ENCODE data around the gene PRADC1. TPM values are rescaled to one million over a fixed set of nuclear protein-coding genes. Genes with fewer than 3 reads are reported as not detected.

Gene PRADC1
- total RNA-seq, 4 donors from 2014 or later: 29.0 to 49.0 (median 33.2) TPM

DNA sequence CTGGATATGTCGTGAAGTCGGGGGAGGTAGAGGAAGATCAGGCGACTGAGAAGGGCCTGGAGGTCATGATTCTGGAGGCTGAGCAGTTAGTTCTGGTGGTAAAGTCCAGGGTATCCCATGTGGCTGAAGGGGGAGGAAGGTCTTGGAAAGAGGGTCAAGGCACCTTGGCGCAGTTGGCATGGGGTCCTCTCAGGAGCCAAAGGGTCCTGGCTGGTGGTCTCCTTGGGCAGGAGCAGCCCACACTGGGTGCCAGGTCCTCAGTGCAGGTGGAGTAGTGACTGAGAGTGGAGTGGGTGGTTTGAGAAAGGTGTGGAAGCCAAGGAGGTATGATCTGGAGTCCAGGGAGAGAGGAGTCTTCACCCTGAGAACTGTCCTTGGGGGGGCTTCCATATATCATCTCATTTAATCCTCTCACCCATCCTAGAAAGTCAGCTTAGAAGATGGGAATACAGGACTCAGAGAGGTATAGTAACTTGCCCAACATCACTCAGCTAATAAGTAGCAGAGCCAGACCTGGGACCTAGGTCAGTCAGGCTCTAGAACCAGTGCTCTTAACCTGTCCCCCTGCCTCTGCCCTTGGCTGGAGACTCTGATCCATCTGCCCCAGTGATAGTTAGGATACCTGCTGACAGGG is 26.8 kb upstream of the PRADC1 start:
- Histone ChIP-seq H3K27me3 (no peaks in the 10 kb centered on the region), H3K4me3 (no peak overlapping the region), H3K36me3 (peaks cover 0 to 16% (median 6%) of the 10 kb centered on the region in 4 donors), H3K27ac (replicated peaks in 1 of 4) (no peak overlapping the region), H3K9me3 (no peaks in the 10 kb centered on the region), H3K4me1 (peaks cover 0 to 2% (median 0%) of the 10 kb centered on the region in 4 donors)
- intact Hi-C loops (cut with DNase I): loop anchor here (10.0 kb wide), 1 partner anchor 125 kb away; the partner anchor contains the start of gene ALMS1
- no peak for DNase-seq (ENCODE audit: extremely low spot score)
- TF ChIP-seq POLR2AphosphoS5 (IDR thresholded peaks at IDR 0.05) (no peak), EP300 (IDR thresholded peaks at IDR 0.05) (no peak), POLR2A (IDR thresholded peaks at IDR 0.05; ENCODE audit: low read depth) (no peak)
- TF ChIP-seq, protein P1, sequence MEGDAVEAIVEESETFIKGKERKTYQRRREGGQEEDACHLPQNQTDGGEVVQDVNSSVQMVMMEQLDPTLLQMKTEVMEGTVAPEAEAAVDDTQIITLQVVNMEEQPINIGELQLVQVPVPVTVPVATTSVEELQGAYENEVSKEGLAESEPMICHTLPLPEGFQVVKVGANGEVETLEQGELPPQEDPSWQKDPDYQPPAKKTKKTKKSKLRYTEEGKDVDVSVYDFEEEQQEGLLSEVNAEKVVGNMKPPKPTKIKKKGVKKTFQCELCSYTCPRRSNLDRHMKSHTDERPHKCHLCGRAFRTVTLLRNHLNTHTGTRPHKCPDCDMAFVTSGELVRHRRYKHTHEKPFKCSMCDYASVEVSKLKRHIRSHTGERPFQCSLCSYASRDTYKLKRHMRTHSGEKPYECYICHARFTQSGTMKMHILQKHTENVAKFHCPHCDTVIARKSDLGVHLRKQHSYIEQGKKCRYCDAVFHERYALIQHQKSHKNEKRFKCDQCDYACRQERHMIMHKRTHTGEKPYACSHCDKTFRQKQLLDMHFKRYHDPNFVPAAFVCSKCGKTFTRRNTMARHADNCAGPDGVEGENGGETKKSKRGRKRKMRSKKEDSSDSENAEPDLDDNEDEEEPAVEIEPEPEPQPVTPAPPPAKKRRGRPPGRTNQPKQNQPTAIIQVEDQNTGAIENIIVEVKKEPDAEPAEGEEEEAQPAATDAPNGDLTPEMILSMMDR (IDR thresholded peaks at IDR 0.05): no peak
- WGBS: 76% methylated on average over 4 of the region's 4 CpGs

DNA sequence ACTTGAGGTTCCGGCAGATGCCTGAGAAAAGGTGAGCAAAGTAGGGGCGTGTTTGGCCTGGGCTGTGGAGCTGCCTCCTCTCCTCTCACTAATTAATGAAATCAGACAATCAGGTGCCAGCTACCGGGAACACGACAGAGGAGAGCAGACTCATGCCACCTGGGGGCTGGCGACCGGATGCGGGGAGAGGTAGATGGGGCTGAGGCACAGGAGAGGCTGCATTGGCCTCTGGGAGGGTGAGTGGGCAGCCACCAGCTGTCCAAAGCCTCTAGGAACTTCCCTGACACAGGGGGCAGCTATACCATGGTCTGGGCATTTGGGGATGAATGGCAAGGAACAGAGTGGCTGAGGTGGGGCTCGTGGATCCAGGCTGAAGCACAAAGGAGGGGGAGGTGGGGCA is 26.2 kb upstream of the PRADC1 start:
- H3K4me3 ChIP-seq: no peak overlapping the region
- WGBS: 96% methylated on average over 8 of the region's 8 CpGs
- no peak overlapping the region for H3K27ac ChIP-seq (replicated peaks in 1 of 4)
- H3K9me3 ChIP-seq: no peaks in the 10 kb centered on the region
- TF ChIP-seq POLR2A (IDR thresholded peaks at IDR 0.05; ENCODE audit: low read depth) (no peak), EP300 (IDR thresholded peaks at IDR 0.05) (no peak)
- intact Hi-C loops (cut with DNase I): no loop called here
- DNase-seq (ENCODE audit: extremely low spot score): no peak
- no peaks in the 10 kb centered on the region for H3K27me3 ChIP-seq
- H3K36me3 ChIP-seq: peaks cover 0 to 22% (median 12%) of the 10 kb centered on the region in 4 donors
- H3K4me1 ChIP-seq: peaks cover 0 to 2% (median 0%) of the 10 kb centered on the region in 4 donors

DNA sequence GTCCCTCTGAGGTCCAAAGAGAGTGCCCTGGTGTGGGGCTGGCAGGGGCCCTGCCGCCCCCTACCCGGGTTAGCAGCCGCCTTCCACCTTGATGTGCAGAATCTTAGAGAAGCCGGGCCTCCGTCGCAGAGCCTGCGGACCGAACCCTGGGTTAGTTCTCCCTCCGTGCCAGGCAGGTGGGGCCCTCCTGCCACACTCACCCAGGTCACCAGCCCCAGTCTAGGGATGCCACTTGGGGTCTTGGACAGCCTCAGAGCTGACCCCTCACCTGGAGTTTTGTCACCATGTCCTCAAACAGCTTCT is 25.8 kb upstream of the PRADC1 start:
- Histone ChIP-seq H3K9me3 (no peaks in the 10 kb centered on the region), H3K27me3 (no peaks in the 10 kb centered on the region), H3K4me3 (no peak overlapping the region), H3K4me1 (peaks cover 0 to 2% (median 0%) of the 10 kb centered on the region in 4 donors), H3K36me3 (peaks cover 0 to 26% (median 16%) of the 10 kb centered on the region in 4 donors), H3K27ac (replicated peaks in 1 of 4) (no peak overlapping the region)
- TF ChIP-seq, protein P1 (IDR thresholded peaks at IDR 0.05): no peak
- TF ChIP-seq POLR2AphosphoS5 (IDR thresholded peaks at IDR 0.05) (no peak), EP300 (IDR thresholded peaks at IDR 0.05) (no peak), POLR2A (IDR thresholded peaks at IDR 0.05; ENCODE audit: low read depth) (no peak)
- whole genome bisulfite sequencing: 88% methylated on average over 5 of the region's 9 CpGs
- no peak for DNase-seq (ENCODE audit: extremely low spot score)
- intact Hi-C loops (cut with DNase I): no loop called here

DNA sequence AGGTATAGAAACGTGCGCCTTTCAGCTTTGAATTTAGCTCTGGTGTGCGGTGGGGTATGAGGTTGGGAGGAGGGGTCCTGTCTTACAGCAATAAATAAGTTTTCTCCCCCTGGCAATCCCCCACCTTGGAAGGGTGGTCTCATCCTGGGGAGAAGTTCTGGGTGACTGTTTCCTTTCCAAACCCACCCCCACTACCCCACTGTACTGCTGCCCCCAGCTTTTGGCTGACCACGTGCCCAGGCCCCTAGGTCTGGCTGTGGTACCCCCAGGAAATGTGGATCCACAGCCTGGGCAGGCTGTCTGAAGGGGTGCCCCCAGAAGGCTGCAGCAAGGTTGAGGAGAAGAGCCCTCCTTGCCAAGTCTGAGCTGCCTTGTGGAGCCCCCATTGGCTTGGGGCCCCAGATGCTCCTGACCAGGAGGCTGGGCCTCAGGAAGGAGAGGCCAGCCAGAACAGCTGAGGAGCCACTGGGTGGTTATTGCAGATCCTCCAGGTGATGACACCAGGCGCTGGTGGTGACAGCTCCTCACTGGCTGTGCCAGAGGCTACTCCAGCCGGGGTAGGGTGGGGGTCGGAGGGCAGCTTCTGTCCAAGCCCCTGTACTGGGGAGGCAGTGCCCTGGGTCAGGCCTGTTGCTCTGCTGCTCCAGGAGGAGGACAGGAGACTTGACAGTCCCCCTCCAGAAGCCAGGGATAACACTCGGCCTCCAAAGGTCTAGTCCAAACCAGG is 25.3 kb upstream of the PRADC1 start:
- peaks cover 0 to 2% (median 0%) of the 10 kb centered on the region in 4 donors for H3K4me1 ChIP-seq
- no peaks in the 10 kb centered on the region for H3K27me3 ChIP-seq
- WGBS: 100% methylated on average over 3 of the region's 8 CpGs
- TF ChIP-seq POLR2AphosphoS5 (IDR thresholded peaks at IDR 0.05) (no peak), POLR2A (IDR thresholded peaks at IDR 0.05; ENCODE audit: low read depth) (no peak), EP300 (IDR thresholded peaks at IDR 0.05) (no peak)
- TF ChIP-seq, protein P1 (IDR thresholded peaks at IDR 0.05): no peak
- no peak overlapping the region for H3K4me3 ChIP-seq
- no peak for DNase-seq (ENCODE audit: extremely low spot score)
- no peak overlapping the region for H3K27ac ChIP-seq (replicated peaks in 1 of 4)
- intact Hi-C loops (cut with DNase I): no loop called here
- no peaks in the 10 kb centered on the region for H3K9me3 ChIP-seq
- H3K36me3 ChIP-seq: peaks cover 3 to 28% (median 21%) of the 10 kb centered on the region in 4 donors

DNA sequence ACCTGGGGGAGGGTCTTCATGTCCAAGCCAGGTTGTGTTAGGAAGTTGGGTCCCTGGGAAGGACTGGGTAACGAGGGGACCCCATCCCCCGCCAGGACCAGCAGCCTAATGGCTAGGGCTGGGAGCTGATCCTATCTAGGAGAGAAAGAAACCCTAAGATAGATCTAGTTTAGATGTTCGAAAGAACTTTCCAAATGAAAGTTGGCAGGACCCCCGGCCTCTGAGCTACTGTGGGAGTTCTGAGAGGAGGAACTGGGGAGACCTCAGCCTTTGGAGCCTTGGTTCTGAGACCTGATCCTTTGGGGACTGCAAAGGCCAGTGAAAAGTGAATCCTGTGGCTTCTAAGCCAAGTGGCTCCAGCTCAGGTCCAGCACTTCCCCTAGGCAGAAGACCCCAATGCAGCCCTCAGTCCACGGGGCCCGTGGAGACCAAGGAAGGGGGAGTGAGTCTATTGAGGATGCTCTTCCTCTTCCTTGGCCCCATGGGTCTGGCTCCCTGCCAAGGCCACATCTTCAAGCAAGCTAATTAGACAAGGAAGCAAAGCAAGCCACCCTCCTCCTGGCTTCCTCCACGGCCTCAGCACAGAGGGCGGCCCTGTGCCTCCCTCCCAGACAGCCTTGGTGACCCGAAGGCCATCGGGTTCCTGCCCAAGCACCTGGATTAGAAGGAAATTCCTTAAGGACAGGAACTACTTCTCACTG is 24.5 kb upstream of the PRADC1 start:
- Histone ChIP-seq H3K9me3 (no peaks in the 10 kb centered on the region), H3K4me1 (peaks cover 0 to 2% (median 0%) of the 10 kb centered on the region in 4 donors), H3K27me3 (no peaks in the 10 kb centered on the region), H3K27ac (replicated peaks in 1 of 4) (no peak overlapping the region), H3K4me3 (no peak overlapping the region), H3K36me3 (peaks cover 10 to 34% (median 29%) of the 10 kb centered on the region in 4 donors)
- WGBS: 74% methylated on average over 10 of the region's 10 CpGs
- DNase-seq (ENCODE audit: extremely low spot score): no peak
- intact Hi-C loops (cut with DNase I): no loop called here
- TF ChIP-seq EP300 (IDR thresholded peaks at IDR 0.05) (no peak), POLR2A (IDR thresholded peaks at IDR 0.05; ENCODE audit: low read depth) (no peak), POLR2AphosphoS5 (IDR thresholded peaks at IDR 0.05) (no peak)
- TF ChIP-seq, protein P1 (IDR thresholded peaks at IDR 0.05): no peak

Data from esophagus muscularis mucosa (tissue), 4 donors.